Measurements from ENCODE around the gene TNRC6B. TPM values are rescaled to one million over a fixed set of nuclear protein-coding genes. Genes with fewer than 3 reads are reported as not detected.

Gene TNRC6B
- total RNA-seq, 1 experiment from 2014 or later: 58.1 TPM

DNA sequence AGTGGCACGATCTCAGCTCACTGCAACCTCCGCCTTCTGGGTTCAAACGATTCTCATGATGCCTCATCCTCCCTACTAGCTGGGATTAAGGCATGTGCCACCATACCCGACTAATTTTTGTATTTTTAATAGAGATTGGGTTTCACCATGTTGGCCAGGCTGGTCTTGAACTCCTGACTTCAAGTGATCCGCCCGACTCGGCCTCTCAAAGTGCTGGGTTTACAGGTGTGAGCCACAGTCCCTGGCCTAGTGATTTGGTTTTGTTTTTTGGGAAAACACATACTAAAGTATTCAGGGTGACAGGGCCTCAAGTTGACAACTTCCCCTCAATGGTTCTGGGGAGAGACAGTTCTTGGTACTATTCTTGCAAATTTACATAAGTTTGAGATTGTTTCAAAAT, 22.1 kb downstream of the TNRC6B start:
- DNase-seq: no peak
- H3K14ac ChIP-seq (ENCODE audit: insufficient read depth, low read length): no peak overlapping the region
- no peak overlapping the region for H3K27ac ChIP-seq (ENCODE audit: insufficient read length, low read depth, low read length)
- H2AFZ ChIP-seq (ENCODE audit: low read length): no peak overlapping the region
- Mint-ChIP-seq H3K9me3 (no peaks in the 10 kb centered on the region), H3K27ac (0 out of 7 replicates have a peak overlapping the region, but pooled peaks of 1 of the 3 experiments have one; percentile 52), H3K27me3 (ENCODE audit: low read depth) (no peaks in the 10 kb centered on the region), H3K4me3 (no peak overlapping the region), H3K36me3 (ENCODE audit: insufficient read depth in 1 of 3, low read depth in 3 of 3) (peaks cover 0 to 4% (median 0%) of the 10 kb centered on the region in 3 experiments; a peak in 3 of 7 replicates), H3K4me1 (peaks cover 77 to 78% of the 10 kb centered on the region in 2 experiments)
- H2BK20ac ChIP-seq (ENCODE audit: low read depth, low read length, poor library complexity, severe bottlenecking): no peak overlapping the region
- no peak overlapping the region for H2BK120ac ChIP-seq (ENCODE audit: low read depth, low read length, poor library complexity, severe bottlenecking)
- H3K4ac ChIP-seq (ENCODE audit: low read depth, low read length): no peak overlapping the region
- H3K79me1 ChIP-seq (ENCODE audit: insufficient read depth, low read depth, low read length, poor library complexity, severe bottlenecking): peaks cover 10% of the 10 kb centered on the region
- H2BK15ac ChIP-seq (ENCODE audit: low read depth, low read length): no peak overlapping the region
- no peaks in the 10 kb centered on the region for H3K9me3 ChIP-seq (ENCODE audit: control insufficient read depth, low read depth, low read length)
- no peak overlapping the region for H3K23ac ChIP-seq (ENCODE audit: insufficient read length, low read depth, low read length)
- no peak overlapping the region for H3K18ac ChIP-seq (ENCODE audit: insufficient read length, low read depth, low read length)
- H3K9ac ChIP-seq (ENCODE audit: extremely low read depth, insufficient read length, low read length): no peak overlapping the region
- H4K5ac ChIP-seq (ENCODE audit: insufficient read length, low read depth, low read length): no peak overlapping the region
- no peaks in the 10 kb centered on the region for H3K23me2 ChIP-seq (ENCODE audit: insufficient read length, low read depth, low read length, poor library complexity, severe bottlenecking)
- peaks cover 17% of the 10 kb centered on the region for H3K4me1 ChIP-seq (ENCODE audit: insufficient read depth, low read length)
- peaks cover 63% of the 10 kb centered on the region; the same call in 1 of the 2 replicates for H3K79me2 ChIP-seq (ENCODE audit: insufficient read depth, low read length)
- no peak overlapping the region for H4K8ac ChIP-seq (replicated peaks; ENCODE audit: insufficient read length, low read depth, low read length)
- no peak overlapping the region for H3T11ph ChIP-seq (ENCODE audit: low read length)
- H4K20me1 ChIP-seq (ENCODE audit: control insufficient read depth, insufficient read depth, insufficient read length): no peaks in the 10 kb centered on the region
- no peak overlapping the region for H3K56ac ChIP-seq (ENCODE audit: insufficient read length, low read depth, low read length)
- WGBS (ENCODE audit: extremely low coverage, insufficient read length, low lambda C conversion rate): no CpG with 5 or more reads among the region's 7 CpGs
- no peak overlapping the region for H2AK5ac ChIP-seq (ENCODE audit: insufficient read length, low read length)
- H3K27me3 ChIP-seq (ENCODE audit: insufficient read depth, low read length): no peaks in the 10 kb centered on the region
- no peak overlapping the region for H2BK5ac ChIP-seq (ENCODE audit: insufficient read length, low read length)
- no peak overlapping the region for H4K91ac ChIP-seq (ENCODE audit: insufficient read length, low read depth, low read length)
- no peak overlapping the region for H2BK12ac ChIP-seq (ENCODE audit: insufficient read length, low read depth, low read length)
- TF ChIP-seq, protein P1, sequence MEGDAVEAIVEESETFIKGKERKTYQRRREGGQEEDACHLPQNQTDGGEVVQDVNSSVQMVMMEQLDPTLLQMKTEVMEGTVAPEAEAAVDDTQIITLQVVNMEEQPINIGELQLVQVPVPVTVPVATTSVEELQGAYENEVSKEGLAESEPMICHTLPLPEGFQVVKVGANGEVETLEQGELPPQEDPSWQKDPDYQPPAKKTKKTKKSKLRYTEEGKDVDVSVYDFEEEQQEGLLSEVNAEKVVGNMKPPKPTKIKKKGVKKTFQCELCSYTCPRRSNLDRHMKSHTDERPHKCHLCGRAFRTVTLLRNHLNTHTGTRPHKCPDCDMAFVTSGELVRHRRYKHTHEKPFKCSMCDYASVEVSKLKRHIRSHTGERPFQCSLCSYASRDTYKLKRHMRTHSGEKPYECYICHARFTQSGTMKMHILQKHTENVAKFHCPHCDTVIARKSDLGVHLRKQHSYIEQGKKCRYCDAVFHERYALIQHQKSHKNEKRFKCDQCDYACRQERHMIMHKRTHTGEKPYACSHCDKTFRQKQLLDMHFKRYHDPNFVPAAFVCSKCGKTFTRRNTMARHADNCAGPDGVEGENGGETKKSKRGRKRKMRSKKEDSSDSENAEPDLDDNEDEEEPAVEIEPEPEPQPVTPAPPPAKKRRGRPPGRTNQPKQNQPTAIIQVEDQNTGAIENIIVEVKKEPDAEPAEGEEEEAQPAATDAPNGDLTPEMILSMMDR (conservative IDR thresholded peaks at IDR 0.05): no peak
- H3K4me2 ChIP-seq (ENCODE audit: insufficient read depth, insufficient read length, low read length): no peak overlapping the region

Measured in H9 (cell line).